Natural killer cell (primary cell): Measurements from ENCODE around the gene RGS2. TPM values are rescaled to one million over a fixed set of nuclear protein-coding genes. Genes with fewer than 3 reads are reported as not detected.

Experiments
- ATAC-seq, 3 donors: fragments of 150-1000 bp in 2 of 3; fragments of 200-7000 bp in 1 of 3; cut with Tn5 transposase; 1 replicate in 1 of 3; 2 replicates in 2 of 3; pipeline ENCODE4 v1.10.0; 2021; ENCODE audit warnings: mild to moderate bottlenecking in 2 of 3, moderate library complexity in 2 of 3
- DNase-seq, 2 donors: peaks; one replicate each; pipeline versions ENCODE4 v3.0.0 to v3.0.0-alpha.2; 2013 to 2021; ENCODE audit warnings: mixed read lengths in 1 of 2
- H3K27ac ChIP-seq: one replicate; pipeline ENCODE4 v1.5.1; 2013; ENCODE audit warnings: mild to moderate bottlenecking, low read length
- H3K27me3 ChIP-seq: one replicate; pipeline ENCODE4 v1.6.1; 2013; ENCODE audit warnings: low read length; ENCODE audit not compliant: control insufficient read depth, insufficient read depth
- H3K36me3 ChIP-seq: one replicate; pipeline ENCODE4 v1.6.1; 2013; ENCODE audit warnings: low read length; ENCODE audit not compliant: control insufficient read depth, insufficient read depth
- H3K4me1 ChIP-seq: one replicate; pipeline ENCODE4 v1.6.1; 2013; ENCODE audit warnings: low read length; ENCODE audit not compliant: control insufficient read depth, insufficient read depth
- H3K4me3 ChIP-seq: one replicate; pipeline ENCODE4 v1.5.1; 2013; ENCODE audit warnings: low read length
- H3K9me3 ChIP-seq: one replicate; pipeline ENCODE4 v1.6.1; 2013; ENCODE audit warnings: low read length; ENCODE audit not compliant: control insufficient read depth, insufficient read depth
- H3K27ac Mint-ChIP-seq, 2 donors: one replicate each; pipeline ENCODE4 v1.8.0; 2022; ENCODE audit warnings: mild to moderate bottlenecking in 2 of 2, mixed read lengths in 2 of 2, moderate library complexity in 1 of 2
- H3K27me3 Mint-ChIP-seq, 2 donors: one replicate each; pipeline ENCODE4 v1.8.0; 2022; ENCODE audit warnings: low read depth in 2 of 2, mixed read lengths in 2 of 2
- H3K36me3 Mint-ChIP-seq: one replicate; pipeline ENCODE4 v1.8.0; 2022; ENCODE audit warnings: mixed read lengths
- H3K4me1 Mint-ChIP-seq, 2 donors: one replicate each; pipeline ENCODE4 v1.8.0; 2022; ENCODE audit warnings: mixed read lengths in 2 of 2
- H3K4me3 Mint-ChIP-seq: one replicate; pipeline ENCODE4 v1.8.0; 2022; ENCODE audit warnings: mild to moderate bottlenecking, moderate library complexity, mixed read lengths
- H3K9me3 Mint-ChIP-seq, 2 donors: one replicate each; pipeline ENCODE4 v1.8.0; 2022; ENCODE audit warnings: mixed read lengths in 2 of 2
- CTCF ChIP-seq: fragments of 200-600 bp; IDR thresholded peaks from one replicate; pipeline ENCODE4 v1.8.0; 2022; ENCODE audit warnings: antibody characterized with exemption
- WGBS: methylation state at CpG from one replicate; pipeline ENCODE4 v1.1.7; 2013; ENCODE audit warnings: missing lambda C conversion rate; ENCODE audit not compliant: insufficient coverage; 5-methylcytosine and 5-hydroxymethylcytosine counted together
- intact Hi-C: fragments of 100-400 bp; cut with micrococcal nuclease; formaldehyde crosslinking; loops from one replicate; pipeline ENCODE4 v1.14.2; 2022
- total RNA-seq, 4 donors: library from RNA; stranded (reverse); fragments of 120-200 nt in 1 of 4; gene quantifications; one replicate each; pipeline versions ENCODE4 v1.2.3 to v1.2.4, GENCODE V29; 2013 to 2022

Gene RGS2
- total RNA-seq, 3 donors from 2014 or later (not counting 1 experiment from before 2014, with no cell fraction given), result 117 to 268 (median 154) TPM

GRCh38 chr1:192792628-192793027, 16.2 kb upstream of the RGS2 start:
- H3K9me3 ChIP-seq, result no peaks in the 10 kb centered on the region
- TF ChIP-seq CTCF, result no peak
- no peaks in the 10 kb centered on the region for H3K27me3 ChIP-seq
- Mint-ChIP-seq H3K4me3 (no peak overlapping the region), H3K27me3 (peaks cover 6 to 14% of the 10 kb centered on the region in 2 donors), H3K27ac (no peak overlapping the region), H3K4me1 (no peaks in the 10 kb centered on the region), H3K36me3 (no peaks in the 10 kb centered on the region), H3K9me3 (no peaks in the 10 kb centered on the region)
- H3K36me3 ChIP-seq, result no peaks in the 10 kb centered on the region
- no peak overlapping the region for H3K27ac ChIP-seq
- no peak overlapping the region for H3K4me3 ChIP-seq
- DNase-seq (no peak), ATAC-seq (no peak)
- intact Hi-C loops, result no loop called here
- no peaks in the 10 kb centered on the region for H3K4me1 ChIP-seq
- WGBS, result no CpG with 5 or more reads among the region's 2 CpGs

GRCh38 chr1:192793983-192794767, 14.7 kb upstream of the RGS2 start:
- 88% methylated on average over 2 of the region's 2 CpGs for WGBS
- intact Hi-C loops, result no loop called here

GRCh38 chr1:192794768-192795035, 14.1 kb upstream of the RGS2 start:
- H3K9me3 Mint-ChIP-seq, result no peaks in the 10 kb centered on the region
- no peaks in the 10 kb centered on the region for H3K36me3 Mint-ChIP-seq
- no peak for TF ChIP-seq CTCF
- H3K27ac ChIP-seq, result no peak overlapping the region
- no peak for DNase-seq
- no peak overlapping the region for H3K27ac Mint-ChIP-seq
- intact Hi-C loops, result no loop called here
- H3K27me3 ChIP-seq, result no peaks in the 10 kb centered on the region
- ATAC-seq, result no peak
- H3K4me3 Mint-ChIP-seq, result no peak overlapping the region
- H3K27me3 Mint-ChIP-seq, result peaks cover 3 to 7% of the 10 kb centered on the region in 2 donors
- H3K36me3 ChIP-seq, result no peaks in the 10 kb centered on the region
- no peaks in the 10 kb centered on the region for H3K4me1 ChIP-seq
- no peaks in the 10 kb centered on the region for H3K9me3 ChIP-seq
- no peaks in the 10 kb centered on the region for H3K4me1 Mint-ChIP-seq
- H3K4me3 ChIP-seq, result no peak overlapping the region

More at GRCh38 chr1:192793983-192794767, 14.7 kb upstream of the RGS2 start:
- H3K4me3 ChIP-seq, result no peak overlapping the region
- peaks cover 3 to 7% of the 10 kb centered on the region in 2 donors for H3K27me3 Mint-ChIP-seq
- DNase-seq (no peak), ATAC-seq (no peak)
- no peaks in the 10 kb centered on the region for H3K9me3 ChIP-seq
- no peak overlapping the region for H3K27ac Mint-ChIP-seq
- H3K27me3 ChIP-seq, result no peaks in the 10 kb centered on the region
- H3K4me1 Mint-ChIP-seq, result no peaks in the 10 kb centered on the region
- no peak overlapping the region for H3K27ac ChIP-seq
- H3K36me3 Mint-ChIP-seq, result no peaks in the 10 kb centered on the region
- no peak overlapping the region for H3K4me3 Mint-ChIP-seq
- no peaks in the 10 kb centered on the region for H3K9me3 Mint-ChIP-seq
- TF ChIP-seq CTCF, result no peak
- no peaks in the 10 kb centered on the region for H3K4me1 ChIP-seq
- H3K36me3 ChIP-seq, result no peaks in the 10 kb centered on the region
